Fibroblast of peridontal ligament (primary cell): ENCODE measurements around the gene FKBP1A.

Experiments
- DNase-seq: peaks from one replicate; pipeline ENCODE4 v3.0.0-alpha.2; 2010; ENCODE audit errors: extremely low read depth

The FKBP1A gene

DNA sequence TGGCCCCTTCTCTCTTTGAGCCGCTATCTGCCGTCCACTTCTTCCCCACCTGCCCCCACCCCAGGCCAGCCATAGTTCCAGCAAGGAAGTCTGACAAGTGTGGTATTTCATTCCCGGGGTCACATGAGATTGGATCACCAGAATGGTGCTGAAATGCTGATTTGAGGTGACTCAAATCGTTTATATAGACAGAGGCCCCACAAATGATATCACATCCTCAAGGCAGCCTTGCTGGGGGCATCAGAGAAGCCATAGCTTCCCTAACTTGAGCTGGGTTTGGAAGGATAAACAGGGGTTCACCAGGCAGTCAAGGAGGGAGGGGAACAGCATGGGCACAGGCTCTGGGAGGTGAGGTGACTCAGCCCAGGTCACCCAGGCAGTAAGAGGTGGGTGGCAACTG, 73.8 kb downstream of the FKBP1A start:
- no peak for DNase-seq
